ENCODE data around the gene RAB6A.
"Not testable (repeated sequence)": the region's sequence is repeated elsewhere in the genome, so short reads cannot be mapped to it uniquely, and the experiment has no call there.

Gene RAB6A

DNA sequence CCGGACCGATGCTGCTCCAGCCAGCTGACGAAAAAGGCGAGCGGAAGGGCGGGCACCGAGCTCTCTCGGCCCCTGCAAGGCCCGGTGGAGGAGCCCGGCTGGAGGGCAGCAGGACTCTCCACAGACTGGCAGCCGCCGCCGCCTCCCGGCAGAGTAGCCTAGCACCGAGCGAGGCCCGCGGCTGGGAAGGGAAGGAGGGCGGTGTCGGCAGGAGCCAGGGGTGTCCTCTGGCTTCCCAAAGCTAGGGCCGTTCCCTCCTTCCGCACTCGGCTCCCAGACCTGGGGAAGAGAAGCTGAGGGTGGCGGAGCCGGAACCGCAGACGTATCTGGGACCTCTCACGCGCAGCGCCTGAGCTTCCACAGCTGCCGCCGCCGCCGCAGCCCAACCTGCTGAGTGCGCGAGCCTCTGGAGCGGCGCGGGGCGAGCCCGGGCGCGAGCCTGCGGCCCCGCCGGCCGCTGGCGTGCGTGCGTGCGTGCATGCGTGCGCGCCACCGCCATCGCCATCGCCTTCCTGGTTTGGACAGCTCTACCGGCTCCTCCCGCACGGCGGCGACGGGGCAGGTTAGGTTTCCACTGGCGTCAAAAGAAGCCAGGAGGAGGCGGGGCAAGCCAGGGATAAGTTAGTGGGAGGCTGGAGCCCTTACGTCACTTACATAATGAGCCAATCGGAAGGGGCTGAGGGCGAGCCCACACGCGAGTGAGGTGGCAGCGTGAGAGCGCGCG, at the start of gene RAB6A:
RAB6A (minus strand) TSS at position 396 of the 724 bp plus-strand sequence. CDS start 439 bp downstream, outside the sequence.
- DNase-seq, result peak; percentile 94

GRCh38 chr11:73810637-73811036, 49.8 kb upstream of the RAB6A start:
- DNase-seq, result no peak

GRCh38 chr11:73808052-73808451, 47.2 kb upstream of the RAB6A start:
- DNase-seq, result no peak

DNA sequence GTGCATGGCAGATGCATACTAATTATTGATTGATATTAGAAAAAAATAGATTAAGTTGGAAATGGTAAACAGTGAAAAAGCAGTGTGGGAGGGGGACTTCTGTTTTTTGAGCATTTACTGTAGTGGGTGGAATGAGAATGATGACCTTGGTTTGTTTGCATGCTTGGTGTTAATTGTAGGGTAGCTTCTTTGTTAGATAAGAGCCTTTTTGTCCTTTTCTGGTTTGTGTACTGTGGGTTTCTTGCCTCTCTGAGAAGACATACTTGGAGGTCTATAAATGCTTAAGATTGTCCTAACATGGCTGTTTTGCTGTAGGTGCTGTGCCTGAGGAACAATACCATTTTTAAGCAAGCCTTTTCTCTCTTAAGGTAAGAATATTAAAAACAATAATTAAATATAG, 43.8 kb upstream of the RAB6A start:
- no peak for DNase-seq

DNA sequence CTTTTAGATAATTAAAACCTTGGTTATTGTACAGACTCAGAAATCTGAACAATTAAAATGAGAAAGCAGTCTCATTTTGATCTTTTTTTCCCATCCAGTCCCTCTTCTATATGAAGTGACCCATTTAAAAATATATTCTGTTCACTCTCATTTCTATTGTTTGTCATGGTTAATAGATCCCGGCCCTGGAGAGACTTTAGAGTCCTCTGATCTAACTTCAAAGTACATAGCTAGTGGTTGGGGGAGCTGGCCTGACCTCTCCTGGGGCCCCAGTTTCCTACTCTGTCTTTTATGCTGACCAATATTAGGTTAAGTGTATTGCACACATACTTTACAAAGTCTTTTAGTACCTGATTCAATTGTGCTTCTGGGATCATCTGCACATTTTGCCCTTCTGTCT, 40.3 kb upstream of the RAB6A start:
- no peak for DNase-seq

GRCh38 chr11:73800276-73800806, 39.5 kb upstream of the RAB6A start:
- no peak for DNase-seq

GRCh38 chr11:73797457-73797856, 36.6 kb upstream of the RAB6A start:
- no peak for DNase-seq

- no peak for DNase-seq
Measured at GRCh38 chr11:73795925-73796632, 35.2 kb upstream of the RAB6A start.

GRCh38 chr11:73792584-73792983, 31.7 kb upstream of the RAB6A start:
- no peak for DNase-seq

DNA sequence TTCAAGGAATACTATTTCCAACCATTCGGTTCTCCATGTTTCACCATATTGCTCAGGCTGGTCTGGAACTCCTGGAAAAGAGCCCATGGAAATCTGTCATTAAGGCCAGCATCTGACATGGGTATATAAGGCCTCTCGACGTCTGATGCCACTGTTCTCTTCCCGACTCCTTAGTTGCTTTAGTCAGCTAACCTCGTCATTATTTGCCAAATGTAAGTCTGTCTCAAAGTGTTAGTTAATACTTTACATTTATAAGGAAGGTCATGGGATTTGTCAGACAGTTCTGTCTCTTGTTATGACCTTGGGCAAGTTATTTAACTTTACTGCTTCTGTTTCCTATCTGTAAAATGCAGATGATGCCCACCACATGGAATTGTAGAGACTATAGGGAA, 28.4 kb upstream of the RAB6A start:
- no peak for DNase-seq

GRCh38 chr11:73787643-73788558, 27.0 kb upstream of the RAB6A start, which contains the start of gene MRPL48:
MRPL48 (plus strand) TSS chr11:73787874; CDS start chr11:73787972, 98 bp downstream.
- DNase-seq, result peak; percentile 89

- no peak for DNase-seq
Measured at GRCh38 chr11:73787051-73787642, 26.3 kb upstream of the RAB6A start.

DNA sequence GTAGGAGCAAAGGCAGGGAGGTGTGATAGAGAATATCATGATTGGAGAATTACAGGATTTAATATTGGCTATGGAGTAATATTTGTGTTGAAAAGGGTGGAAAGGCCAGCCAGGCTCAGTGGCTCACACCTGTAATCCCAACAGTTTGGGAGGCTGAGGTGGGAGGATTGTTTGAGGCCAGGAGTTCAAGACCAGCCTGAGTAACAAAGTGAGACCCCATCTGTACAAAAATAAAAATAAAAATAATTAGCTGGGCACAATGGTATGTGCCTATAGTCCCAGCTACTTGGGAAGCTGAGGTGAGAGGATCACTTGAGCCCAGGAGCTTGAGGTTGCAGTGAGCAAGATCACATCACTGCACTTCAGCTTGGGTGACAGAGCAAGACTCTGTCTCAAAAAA, 24.6 kb upstream of the RAB6A start:
- not testable (repeated sequence) for DNase-seq

GRCh38 chr11:73784734-73785133, 23.9 kb upstream of the RAB6A start:
- DNase-seq, result no peak

DNA sequence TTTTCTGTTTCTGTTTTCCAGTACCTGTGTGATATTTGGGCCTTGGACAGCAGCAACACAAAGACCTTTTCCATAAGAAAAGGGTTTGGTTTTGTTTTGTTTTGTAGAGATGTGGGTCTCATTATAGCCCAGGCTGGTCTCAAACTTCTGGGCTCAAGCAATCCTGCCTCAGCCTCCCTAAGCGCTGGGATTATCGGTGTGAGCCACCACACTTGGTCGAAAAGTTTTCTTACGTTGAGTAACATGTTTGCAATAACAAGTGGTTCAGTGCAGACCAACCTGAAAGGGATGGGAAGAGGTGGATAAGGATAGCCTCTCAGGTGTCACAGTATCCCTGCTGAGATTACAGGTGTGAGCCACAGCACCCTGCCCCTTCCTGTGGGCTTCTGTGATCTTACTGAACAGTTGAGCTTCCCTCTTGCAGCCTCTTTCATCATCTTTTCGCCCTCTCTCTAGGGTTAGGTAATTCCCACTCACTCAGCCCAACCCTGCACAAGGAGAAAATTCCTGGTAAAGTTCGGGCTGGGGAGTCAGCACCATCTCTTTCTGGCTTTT, 23.3 kb upstream of the RAB6A start:
- DNase-seq, result no peak

DNA sequence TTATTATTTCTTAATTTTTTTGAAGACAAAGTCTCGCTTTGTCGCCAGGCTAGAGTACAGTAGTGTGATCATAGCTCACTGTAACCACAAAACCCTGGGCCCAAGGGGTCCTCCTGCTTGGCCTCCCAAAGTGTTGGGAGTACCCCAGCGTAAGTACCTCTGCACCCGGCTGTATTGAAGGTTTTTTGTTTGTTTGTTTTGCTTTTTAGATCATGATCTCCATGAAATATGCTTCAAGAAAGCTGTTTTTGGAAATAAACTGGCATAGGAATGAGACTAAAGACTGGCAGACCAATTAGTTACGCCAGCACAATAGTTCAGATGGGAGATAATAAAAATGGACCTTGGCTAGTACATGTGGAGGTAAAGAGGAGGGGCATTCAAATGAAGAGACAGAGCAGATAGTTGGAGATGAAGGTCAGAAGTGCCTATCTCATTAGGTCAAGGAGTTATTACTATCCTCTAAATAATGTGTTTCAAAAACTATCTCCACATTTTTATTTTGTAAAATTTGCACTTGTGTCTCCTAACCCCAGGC, 22.7 kb upstream of the RAB6A start:
- no peak for DNase-seq

GRCh38 chr11:73781303-73781702, 20.4 kb upstream of the RAB6A start:
- DNase-seq, result no peak

DNA sequence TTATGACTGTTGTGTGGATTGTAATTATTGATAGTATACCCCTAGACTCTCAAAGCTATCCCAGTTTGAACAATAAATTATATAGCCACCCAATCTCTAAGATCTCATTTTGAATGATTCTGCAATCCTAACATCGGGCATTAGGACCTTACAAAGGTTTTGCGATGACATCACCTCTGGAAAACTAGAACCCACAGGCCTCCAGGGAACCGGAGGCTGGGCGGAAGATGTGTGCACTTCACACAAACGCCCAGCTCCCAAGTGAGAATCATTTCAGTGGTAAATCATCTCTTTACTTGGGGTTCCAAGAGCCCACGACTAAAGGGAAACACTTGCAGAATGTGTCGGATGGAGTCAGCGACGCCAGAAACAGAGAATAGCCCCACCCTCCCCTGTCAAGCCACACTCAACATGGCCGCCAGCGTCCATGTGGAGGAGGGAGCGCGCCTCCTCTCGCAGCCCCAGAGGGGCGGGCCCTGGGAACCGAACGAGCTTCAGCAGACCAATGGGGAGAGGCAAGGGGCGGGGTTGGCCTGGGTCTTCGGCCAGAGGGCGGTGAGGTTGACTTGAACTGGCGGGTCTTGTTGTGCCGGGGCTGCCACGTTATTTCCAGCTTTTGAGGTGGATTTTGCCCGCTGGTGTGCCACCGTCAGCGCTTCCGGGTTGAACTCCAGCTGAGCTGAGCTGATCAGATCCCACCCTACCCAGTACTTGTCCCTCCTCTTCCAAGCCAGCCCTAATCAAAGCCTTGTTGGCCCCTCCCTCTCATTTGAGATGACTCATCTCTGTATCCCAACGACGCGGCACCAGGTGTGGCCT, 18.4 kb upstream of the RAB6A start:
- peak; percentile 96 for DNase-seq

DNA sequence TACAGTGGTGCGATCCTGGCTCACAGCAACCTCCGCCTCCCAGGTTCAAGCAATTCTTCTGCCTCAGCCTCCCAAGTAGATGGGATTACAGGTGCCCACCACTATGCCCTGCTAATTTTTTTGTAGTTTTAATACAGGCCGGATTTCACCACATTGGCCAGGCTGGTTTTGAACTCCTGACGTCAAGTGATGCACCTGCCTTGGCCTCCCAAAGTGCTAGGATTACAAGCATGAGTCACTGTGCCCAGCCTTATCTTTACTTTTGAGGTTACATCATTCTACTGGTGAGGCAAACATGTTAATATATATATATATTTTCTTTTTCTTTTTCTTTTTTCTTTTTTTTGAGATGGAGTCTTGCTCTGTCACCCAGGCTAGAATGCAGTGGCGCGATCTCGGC, 9.9 kb upstream of the RAB6A start:
- DNase-seq, result not testable (repeated sequence)

DNA sequence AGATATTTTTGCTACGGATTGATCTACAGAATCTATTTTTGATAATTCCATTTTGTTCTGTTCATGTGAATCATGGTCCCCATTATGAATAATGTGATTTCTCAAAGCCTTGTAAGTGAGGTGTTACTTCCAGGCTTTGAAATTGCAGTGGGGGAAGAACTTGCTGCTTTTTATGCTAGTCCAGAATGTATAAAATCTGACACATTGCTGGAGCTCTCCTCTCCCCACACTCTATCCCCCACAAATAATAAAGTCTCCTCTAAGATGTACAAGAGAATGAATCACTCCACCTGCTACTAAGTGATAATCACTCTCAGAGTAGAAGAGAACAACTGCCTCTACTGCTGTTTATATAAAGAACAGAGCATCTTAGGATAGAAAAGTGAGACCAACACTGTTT, 5.9 kb upstream of the RAB6A start:
- no peak for DNase-seq

- DNase-seq, result no peak
Measured at GRCh38 chr11:73762732-73763131, 1.9 kb upstream of the RAB6A start.

Data from DMS 273 treated with DMSO at 0.1 percent for 48 hours (cell line).